ENCODE measurements around the gene SPRYD3. TPM values are rescaled to one million over a fixed set of nuclear protein-coding genes. Genes with fewer than 3 reads are reported as not detected.
A peak's percentile ranks its signal among the peaks of the same experiment; 100 is the strongest.

Gene SPRYD3
- total RNA-seq, 1 donor = 26.8 TPM

- Histone ChIP-seq H3K27ac (ENCODE audit: low read depth, low read length) (no peak overlapping the region), H3K79me2 (ENCODE audit: insufficient read depth, low read length) (no peaks in the 10 kb centered on the region), H3K27me3 (ENCODE audit: insufficient read depth, low read length) (no peaks in the 10 kb centered on the region), H3K36me3 (ENCODE audit: insufficient read depth, low read length) (peaks cover 14% of the 10 kb centered on the region), H3K4me3 (ENCODE audit: insufficient read depth, low read length) (no peak overlapping the region), H2AFZ (ENCODE audit: low read length) (no peak overlapping the region), H3K4me1 (ENCODE audit: insufficient read depth, low read length) (no peaks in the 10 kb centered on the region), H4K20me1 (ENCODE audit: insufficient read depth, low read length) (no peaks in the 10 kb centered on the region), H3K4me2 (ENCODE audit: insufficient read depth, low read length) (no peak overlapping the region), H3K9me3 (ENCODE audit: low read depth, low read length) (no peaks in the 10 kb centered on the region)
- peak; percentile 59 for DNase-seq (ENCODE audit: insufficient read length, low spot score, missing footprints)
- TF ChIP-seq, protein P1, sequence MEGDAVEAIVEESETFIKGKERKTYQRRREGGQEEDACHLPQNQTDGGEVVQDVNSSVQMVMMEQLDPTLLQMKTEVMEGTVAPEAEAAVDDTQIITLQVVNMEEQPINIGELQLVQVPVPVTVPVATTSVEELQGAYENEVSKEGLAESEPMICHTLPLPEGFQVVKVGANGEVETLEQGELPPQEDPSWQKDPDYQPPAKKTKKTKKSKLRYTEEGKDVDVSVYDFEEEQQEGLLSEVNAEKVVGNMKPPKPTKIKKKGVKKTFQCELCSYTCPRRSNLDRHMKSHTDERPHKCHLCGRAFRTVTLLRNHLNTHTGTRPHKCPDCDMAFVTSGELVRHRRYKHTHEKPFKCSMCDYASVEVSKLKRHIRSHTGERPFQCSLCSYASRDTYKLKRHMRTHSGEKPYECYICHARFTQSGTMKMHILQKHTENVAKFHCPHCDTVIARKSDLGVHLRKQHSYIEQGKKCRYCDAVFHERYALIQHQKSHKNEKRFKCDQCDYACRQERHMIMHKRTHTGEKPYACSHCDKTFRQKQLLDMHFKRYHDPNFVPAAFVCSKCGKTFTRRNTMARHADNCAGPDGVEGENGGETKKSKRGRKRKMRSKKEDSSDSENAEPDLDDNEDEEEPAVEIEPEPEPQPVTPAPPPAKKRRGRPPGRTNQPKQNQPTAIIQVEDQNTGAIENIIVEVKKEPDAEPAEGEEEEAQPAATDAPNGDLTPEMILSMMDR (IDR thresholded peaks at IDR 0.05; ENCODE audit: extremely low read depth, low read depth, low read length) = no peak
Observed at GRCh38 chr12:53105256-53105655, 26.1 kb upstream of the SPRYD3 start.

DNA sequence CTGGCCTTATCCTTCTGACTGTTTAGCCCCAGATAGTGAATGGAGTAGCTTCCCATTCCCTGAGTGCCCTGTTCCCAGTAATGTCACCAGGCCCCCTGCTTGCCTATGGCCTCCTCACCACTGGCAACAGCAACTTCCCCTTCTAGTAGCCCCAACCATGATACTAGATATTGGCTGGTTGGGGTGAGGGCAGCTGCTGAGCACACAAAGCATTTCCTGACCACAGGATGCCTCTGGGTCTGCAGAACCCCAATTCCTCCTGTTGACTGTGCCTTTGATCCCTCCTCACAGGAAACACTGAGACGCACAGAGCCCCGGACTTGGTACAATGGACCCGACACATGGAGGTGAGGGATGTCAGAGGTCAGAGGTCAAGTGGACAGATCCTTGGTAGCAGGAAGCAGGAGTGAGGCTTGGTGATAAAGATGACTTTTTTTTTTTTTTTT, 24.7 kb upstream of the SPRYD3 start:
- Histone ChIP-seq H3K9me3 (ENCODE audit: low read depth, low read length) (no peaks in the 10 kb centered on the region), H3K27ac (ENCODE audit: low read depth, low read length) (no peak overlapping the region), H3K27me3 (ENCODE audit: insufficient read depth, low read length) (no peaks in the 10 kb centered on the region), H4K20me1 (ENCODE audit: insufficient read depth, low read length) (no peaks in the 10 kb centered on the region), H3K4me1 (ENCODE audit: insufficient read depth, low read length) (peaks cover 5% of the 10 kb centered on the region), H2AFZ (ENCODE audit: low read length) (no peak overlapping the region), H3K79me2 (ENCODE audit: insufficient read depth, low read length) (no peaks in the 10 kb centered on the region), H3K36me3 (ENCODE audit: insufficient read depth, low read length) (peaks cover 14% of the 10 kb centered on the region), H3K4me2 (ENCODE audit: insufficient read depth, low read length) (no peak overlapping the region), H3K4me3 (ENCODE audit: insufficient read depth, low read length) (no peak overlapping the region)
- DNase-seq (ENCODE audit: insufficient read length, low spot score, missing footprints) = peak; percentile 18
- TF ChIP-seq, protein P1 (IDR thresholded peaks at IDR 0.05; ENCODE audit: extremely low read depth, low read depth, low read length) = no peak

- Histone ChIP-seq H4K20me1 (ENCODE audit: insufficient read depth, low read length) (no peaks in the 10 kb centered on the region), H3K4me1 (ENCODE audit: insufficient read depth, low read length) (peaks cover 12% of the 10 kb centered on the region), H2AFZ (ENCODE audit: low read length) (no peak within 1 kb of the TSS), H3K79me2 (ENCODE audit: insufficient read depth, low read length) (no peaks in the 10 kb centered on the region), H3K27me3 (ENCODE audit: insufficient read depth, low read length) (no peaks in the 10 kb centered on the region), H3K4me3 (ENCODE audit: insufficient read depth, low read length) (no peak within 1 kb of the TSS), H3K36me3 (ENCODE audit: insufficient read depth, low read length) (peaks cover 14% of the 10 kb centered on the region), H3K4me2 (ENCODE audit: insufficient read depth, low read length) (no peak within 1 kb of the TSS), H3K9me3 (ENCODE audit: low read depth, low read length) (no peaks in the 10 kb centered on the region), H3K27ac (ENCODE audit: low read depth, low read length) (no peak within 1 kb of the TSS)
- TF ChIP-seq, protein P1 (IDR thresholded peaks at IDR 0.05; ENCODE audit: extremely low read depth, low read depth, low read length) = no peak
- DNase-seq (ENCODE audit: insufficient read length, low spot score, missing footprints) = peak; percentile 47
Observed at GRCh38 chr12:53102883-53103807, 24.0 kb upstream of the SPRYD3 start, which contains the start of gene SOAT2. SOAT2 (plus strand) TSS chr12:53103486; CDS start chr12:53103578, 92 bp downstream.

All from osteoblast (primary cell).